Erythroblast (primary cell): ENCODE measurements around the gene APOF.
A peak's percentile ranks its signal among the peaks of the same experiment; 100 is the strongest.
"Not testable (repeated sequence)": the region's sequence is repeated elsewhere in the genome, so short reads cannot be mapped to it uniquely, and the experiment has no call there.

Source experiments
- DNase-seq, 2 experiments: peaks; one replicate each; lab custom pipeline; 2025; lab: John Stamatoyannopoulos, UW
- GATA1 ChIP-seq: IDR thresholded peaks from 2 replicates; pipeline ENCODE4 v1.6.1; 2011; ENCODE audit warnings: low read depth, mild to moderate bottlenecking, control low read depth, low read length, moderate library complexity
- POLR2A ChIP-seq: IDR thresholded peaks from 2 replicates; pipeline ENCODE4 v1.6.1; 2011; ENCODE audit warnings: mild to moderate bottlenecking, low read length

The APOF gene

GRCh38 chr12:56362130-56363059 lies at the start of gene APOF:
TSS of gene APOF (minus strand) at chr12:56362857. CDS start at chr12:56362745, 112 bp downstream.
- TF ChIP-seq GATA1 (no peak), POLR2A (no peak)
- DNase-seq = no peak

GRCh38 chr12:56411781-56412639 lies 49.4 kb upstream of the APOF start:
- DNase-seq = no peak
- no peak for TF ChIP-seq POLR2A
- no peak for TF ChIP-seq GATA1

- no peak for DNase-seq
- TF ChIP-seq GATA1 (no peak), POLR2A (no peak)
Observed at GRCh38 chr12:56410768-56411167, 48.1 kb upstream of the APOF start.

GRCh38 chr12:56408799-56409417 lies 46.3 kb upstream of the APOF start:
- TF ChIP-seq POLR2A = no peak
- TF ChIP-seq GATA1 = no peak
- DNase-seq = no peak

- DNase-seq = not testable (repeated sequence)
Observed at GRCh38 chr12:56404227-56404626, 41.6 kb upstream of the APOF start.

GRCh38 chr12:56401612-56402011 lies 39.0 kb upstream of the APOF start:
- DNase-seq = not testable (repeated sequence)

GRCh38 chr12:56401125-56401524 lies 38.5 kb upstream of the APOF start:
- not testable (repeated sequence) for DNase-seq

GRCh38 chr12:56399466-56399865 lies 36.8 kb upstream of the APOF start:
- not testable (repeated sequence) for DNase-seq

- TF ChIP-seq POLR2A (no peak), GATA1 (no peak)
- DNase-seq = no peak
Observed at GRCh38 chr12:56398324-56398723, 35.7 kb upstream of the APOF start.

GRCh38 chr12:56392331-56392730 lies 29.7 kb upstream of the APOF start:
- TF ChIP-seq POLR2A = no peak
- TF ChIP-seq GATA1 = no peak
- no peak for DNase-seq

- no peak for TF ChIP-seq POLR2A
- no peak for TF ChIP-seq GATA1
Observed at GRCh38 chr12:56391721-56392120, 29.1 kb upstream of the APOF start.

GRCh38 chr12:56389412-56389811 lies 26.8 kb upstream of the APOF start:
- DNase-seq = no peak
- TF ChIP-seq GATA1 (no peak), POLR2A (no peak)

More at GRCh38 chr12:56391721-56392120, 29.1 kb upstream of the APOF start:
- DNase-seq = no peak

GRCh38 chr12:56387152-56387736 lies 24.6 kb upstream of the APOF start:
- TF ChIP-seq GATA1 (no peak), POLR2A (no peak)
- no peak for DNase-seq

- TF ChIP-seq GATA1 (no peak), POLR2A (no peak)
- DNase-seq = peak in 1 of 2 experiments; percentile 26
Observed at GRCh38 chr12:56385873-56386272, 23.2 kb upstream of the APOF start.
